B cell (primary cell): ENCODE measurements around the gene ATP10A.

Experiments
- EZH2 ChIP-seq: IDR thresholded peaks from 2 replicates; pipeline ENCODE4 v1.6.1; 2012; ENCODE audit warnings: borderline replicate concordance, low read depth, mild to moderate bottlenecking, moderate library complexity, low read length; ENCODE audit not compliant: insufficient read depth, poor library complexity, severe bottlenecking
- TF ChIP-seq, protein P1 (sequence below): fragments of 200-600 bp; IDR thresholded peaks from one replicate; pipeline ENCODE4 v1.8.0; 2022; ENCODE audit warnings: antibody characterized with exemption, mild to moderate bottlenecking

- TF ChIP-seq, protein P1, sequence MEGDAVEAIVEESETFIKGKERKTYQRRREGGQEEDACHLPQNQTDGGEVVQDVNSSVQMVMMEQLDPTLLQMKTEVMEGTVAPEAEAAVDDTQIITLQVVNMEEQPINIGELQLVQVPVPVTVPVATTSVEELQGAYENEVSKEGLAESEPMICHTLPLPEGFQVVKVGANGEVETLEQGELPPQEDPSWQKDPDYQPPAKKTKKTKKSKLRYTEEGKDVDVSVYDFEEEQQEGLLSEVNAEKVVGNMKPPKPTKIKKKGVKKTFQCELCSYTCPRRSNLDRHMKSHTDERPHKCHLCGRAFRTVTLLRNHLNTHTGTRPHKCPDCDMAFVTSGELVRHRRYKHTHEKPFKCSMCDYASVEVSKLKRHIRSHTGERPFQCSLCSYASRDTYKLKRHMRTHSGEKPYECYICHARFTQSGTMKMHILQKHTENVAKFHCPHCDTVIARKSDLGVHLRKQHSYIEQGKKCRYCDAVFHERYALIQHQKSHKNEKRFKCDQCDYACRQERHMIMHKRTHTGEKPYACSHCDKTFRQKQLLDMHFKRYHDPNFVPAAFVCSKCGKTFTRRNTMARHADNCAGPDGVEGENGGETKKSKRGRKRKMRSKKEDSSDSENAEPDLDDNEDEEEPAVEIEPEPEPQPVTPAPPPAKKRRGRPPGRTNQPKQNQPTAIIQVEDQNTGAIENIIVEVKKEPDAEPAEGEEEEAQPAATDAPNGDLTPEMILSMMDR, result no peak
- TF ChIP-seq EZH2, result no peak
These were observed 77.1 kb downstream of the ATP10A start for GRCh38 chr15:25786040-25786439.
